Central memory CD8-positive, alpha-beta T cell (primary cell): Measurements from ENCODE around the gene ANKEF1.

Experiments used
- ATAC-seq: fragments of 150-1000 bp; cut with Tn5 transposase; replicated peaks from 2 replicates; pipeline ENCODE4 v1.10.0; 2022; ENCODE audit warnings: mild to moderate bottlenecking, moderate FRiP score, moderate number of reproducible peaks; ENCODE audit not compliant: poor library complexity, severe bottlenecking; ENCODE audit errors: extremely low read depth
- DNase-seq, 2 donors: peaks; one replicate each; pipeline ENCODE4 v3.0.0; 2021; ENCODE audit warnings: low spot score in 2 of 2
- H3K27ac Mint-ChIP-seq: one replicate; pipeline ENCODE4 v1.8.0; 2022; ENCODE audit warnings: low read depth, mild to moderate bottlenecking, moderate library complexity, mixed read lengths
- H3K27me3 Mint-ChIP-seq: one replicate; pipeline ENCODE4 v1.8.0; 2022; ENCODE audit warnings: mixed read lengths
- H3K36me3 Mint-ChIP-seq: one replicate; pipeline ENCODE4 v1.8.0; 2022; ENCODE audit warnings: mild to moderate bottlenecking, moderate library complexity, mixed read lengths; ENCODE audit not compliant: insufficient read depth
- H3K4me1 Mint-ChIP-seq: one replicate; pipeline ENCODE4 v1.8.0; 2022; ENCODE audit warnings: mixed read lengths
- H3K4me3 Mint-ChIP-seq: one replicate; pipeline ENCODE4 v1.8.0; 2022; ENCODE audit warnings: mild to moderate bottlenecking, moderate library complexity, mixed read lengths
- H3K9me3 Mint-ChIP-seq: one replicate; pipeline ENCODE4 v1.8.0; 2022; ENCODE audit warnings: mixed read lengths

The ANKEF1 gene

GRCh38 chr20:10076126-10077080 is 41.6 kb downstream of the ANKEF1 start:
- no peak for DNase-seq
- Mint-ChIP-seq H3K36me3 (no peaks in the 10 kb centered on the region), H3K4me3 (no peak overlapping the region), H3K27me3 (peaks cover 63% of the 10 kb centered on the region), H3K4me1 (no peaks in the 10 kb centered on the region), H3K27ac (no peak overlapping the region), H3K9me3 (no peaks in the 10 kb centered on the region)
- no peak for ATAC-seq

DNA sequence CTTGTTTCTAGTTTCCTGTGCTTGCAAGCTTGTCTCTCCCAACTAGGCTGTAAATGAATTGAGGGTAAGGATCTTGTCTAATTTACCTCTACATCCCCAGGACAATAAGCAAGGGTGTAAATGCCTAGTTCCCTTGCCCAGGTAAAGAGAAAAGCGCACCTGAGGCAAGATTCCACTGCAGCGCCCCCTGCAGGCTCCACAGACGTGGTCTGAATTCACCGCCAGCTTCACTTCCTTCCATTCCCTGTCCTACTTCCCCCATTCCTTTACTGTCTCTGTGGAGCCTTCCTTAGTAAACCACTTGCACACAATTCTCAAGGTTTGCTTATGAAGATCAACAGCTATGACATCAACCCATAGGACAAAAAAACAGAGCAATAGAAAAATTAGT is 42.3 kb downstream of the ANKEF1 start:
- Mint-ChIP-seq H3K4me3 (no peak overlapping the region), H3K4me1 (no peaks in the 10 kb centered on the region), H3K9me3 (no peaks in the 10 kb centered on the region), H3K27me3 (peaks cover 62% of the 10 kb centered on the region), H3K36me3 (no peaks in the 10 kb centered on the region), H3K27ac (no peak overlapping the region)
- DNase-seq, result no peak
- no peak for ATAC-seq

DNA sequence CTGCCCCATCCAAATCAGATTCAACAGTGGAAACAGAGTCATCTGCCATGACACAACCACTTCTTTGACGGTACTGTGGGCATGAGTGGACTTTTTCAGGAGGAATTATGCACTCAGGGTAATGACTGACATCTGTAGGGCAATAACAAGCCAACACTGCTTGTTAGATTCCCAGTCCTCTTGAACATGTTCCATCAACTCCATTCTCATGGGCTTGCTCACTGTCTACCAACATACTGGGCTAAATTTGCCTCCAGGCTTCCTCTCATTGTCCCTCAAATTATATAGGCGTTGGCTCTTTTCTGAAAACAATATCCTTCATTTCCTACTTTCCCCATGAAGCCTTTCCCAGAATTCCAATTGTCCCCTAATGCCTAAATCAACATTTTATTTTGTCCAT is 43.1 kb downstream of the ANKEF1 start:
- Mint-ChIP-seq H3K27ac (no peak overlapping the region), H3K36me3 (no peaks in the 10 kb centered on the region), H3K4me3 (no peak overlapping the region), H3K4me1 (no peaks in the 10 kb centered on the region), H3K27me3 (peaks cover 54% of the 10 kb centered on the region), H3K9me3 (no peaks in the 10 kb centered on the region)
- ATAC-seq (no peak), DNase-seq (no peak)

- H3K4me1 Mint-ChIP-seq, result no peaks in the 10 kb centered on the region
- no peak for ATAC-seq
- peaks cover 49% of the 10 kb centered on the region for H3K27me3 Mint-ChIP-seq
- H3K27ac Mint-ChIP-seq, result no peak overlapping the region
- H3K9me3 Mint-ChIP-seq, result no peaks in the 10 kb centered on the region
- H3K36me3 Mint-ChIP-seq, result no peaks in the 10 kb centered on the region
- no peak for DNase-seq
- H3K4me3 Mint-ChIP-seq, result no peak overlapping the region
Observed at GRCh38 chr20:10078403-10078802, 43.6 kb downstream of the ANKEF1 start.

GRCh38 chr20:10079964-10080363 is 45.2 kb downstream of the ANKEF1 start:
- Mint-ChIP-seq H3K36me3 (no peaks in the 10 kb centered on the region), H3K27me3 (peaks cover 33% of the 10 kb centered on the region), H3K4me3 (no peak overlapping the region), H3K27ac (no peak overlapping the region), H3K4me1 (no peaks in the 10 kb centered on the region), H3K9me3 (no peaks in the 10 kb centered on the region)
- ATAC-seq, result no peak
- no peak for DNase-seq

DNA sequence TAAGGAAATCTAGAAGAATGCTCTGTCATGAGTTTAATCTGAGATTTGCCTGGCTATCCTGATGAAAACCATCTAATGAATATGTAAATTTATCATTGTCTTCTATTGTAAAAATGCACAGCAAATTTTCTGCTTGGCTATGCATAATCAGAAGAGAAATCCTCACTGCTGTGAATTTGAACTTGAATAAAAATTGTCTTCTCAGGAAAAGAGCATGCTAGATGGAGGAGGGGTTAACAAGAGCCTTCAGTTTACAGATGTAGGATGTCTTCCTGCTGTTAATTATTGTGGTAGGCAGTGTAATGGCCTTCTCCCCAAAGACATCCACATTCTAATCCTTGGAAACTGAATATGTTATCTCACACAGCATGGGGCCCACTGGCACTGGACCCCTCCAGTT is 45.8 kb downstream of the ANKEF1 start:
- Mint-ChIP-seq H3K36me3 (no peaks in the 10 kb centered on the region), H3K4me3 (no peak overlapping the region), H3K27ac (no peak overlapping the region), H3K9me3 (no peaks in the 10 kb centered on the region), H3K27me3 (peaks cover 27% of the 10 kb centered on the region), H3K4me1 (no peaks in the 10 kb centered on the region)
- DNase-seq (no peak), ATAC-seq (no peak)

DNA sequence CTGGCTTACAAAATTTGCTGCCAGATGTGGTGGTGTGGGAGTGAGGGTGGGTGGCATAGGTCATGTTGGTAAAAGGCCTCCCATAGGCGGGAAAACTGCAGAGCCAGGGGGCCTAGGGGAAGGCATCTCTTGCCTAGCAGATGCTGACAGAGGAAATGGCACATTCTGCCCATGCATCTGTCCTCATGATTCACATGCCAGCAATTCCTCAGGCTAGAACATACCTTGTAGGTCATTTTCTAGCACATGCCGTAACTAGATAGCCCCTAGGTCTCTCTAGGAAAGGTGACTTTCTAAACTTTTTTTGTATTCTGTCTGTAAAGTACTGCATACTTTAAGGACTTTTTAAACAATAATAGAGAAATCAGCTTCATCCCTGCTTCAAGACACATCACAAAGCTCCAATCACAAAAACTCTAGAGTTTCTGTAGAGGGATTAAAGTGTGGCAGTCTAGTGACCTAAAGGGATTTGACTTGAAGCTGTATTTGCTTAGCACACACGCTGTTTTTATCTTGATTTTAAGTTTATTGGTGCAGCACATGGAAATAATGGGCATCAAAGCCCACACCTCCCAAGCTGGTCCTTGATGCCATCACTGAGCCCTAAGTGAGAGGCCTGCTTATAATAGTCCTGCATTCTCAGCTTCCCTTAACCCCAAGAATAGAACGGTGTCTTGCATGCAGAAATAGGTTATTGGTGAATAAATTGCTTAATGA is 55.2 kb downstream of the ANKEF1 start:
- no peaks in the 10 kb centered on the region for H3K9me3 Mint-ChIP-seq
- H3K27ac Mint-ChIP-seq, result no peak overlapping the region
- H3K4me3 Mint-ChIP-seq, result no peak overlapping the region
- no peak for DNase-seq
- no peaks in the 10 kb centered on the region for H3K36me3 Mint-ChIP-seq
- no peaks in the 10 kb centered on the region for H3K4me1 Mint-ChIP-seq
- peaks cover 13% of the 10 kb centered on the region for H3K27me3 Mint-ChIP-seq
- ATAC-seq, result no peak

DNA sequence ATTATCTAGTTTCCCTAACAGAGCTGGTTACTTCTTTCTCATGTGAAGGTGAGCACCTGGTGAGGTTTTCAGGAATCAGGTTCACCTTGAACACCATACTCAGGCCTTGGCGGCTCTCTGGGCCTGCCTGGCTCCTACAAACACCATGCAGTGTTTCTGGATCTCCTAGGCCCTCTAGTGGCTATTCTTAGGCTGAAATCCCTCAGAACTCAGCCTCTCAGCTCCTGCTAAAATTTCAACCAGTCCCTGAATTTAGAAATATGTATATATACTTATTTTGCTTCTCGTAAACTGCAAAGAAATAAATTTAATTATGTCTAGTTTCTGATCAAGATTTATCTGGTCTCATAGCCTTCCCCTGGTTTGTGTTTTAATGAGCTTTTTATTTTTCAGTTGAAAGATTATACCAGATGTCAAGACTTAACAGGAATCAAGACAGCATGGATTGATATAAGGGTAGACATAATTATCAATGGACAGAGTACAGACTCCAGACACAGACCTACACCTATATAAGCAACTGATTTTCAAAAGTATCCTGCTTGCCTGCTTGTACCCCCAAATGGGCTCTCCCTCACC is 55.9 kb downstream of the ANKEF1 start:
- Mint-ChIP-seq H3K27ac (no peak overlapping the region), H3K36me3 (no peaks in the 10 kb centered on the region), H3K27me3 (peaks cover 13% of the 10 kb centered on the region), H3K9me3 (no peaks in the 10 kb centered on the region), H3K4me3 (no peak overlapping the region), H3K4me1 (no peaks in the 10 kb centered on the region)
- ATAC-seq (no peak), DNase-seq (no peak)

- ATAC-seq (no peak), DNase-seq (no peak)
- peaks cover 25% of the 10 kb centered on the region for H3K27me3 Mint-ChIP-seq
- H3K4me3 Mint-ChIP-seq, result no peak overlapping the region
- no peaks in the 10 kb centered on the region for H3K9me3 Mint-ChIP-seq
- no peak overlapping the region for H3K27ac Mint-ChIP-seq
- H3K36me3 Mint-ChIP-seq, result no peaks in the 10 kb centered on the region
- H3K4me1 Mint-ChIP-seq, result no peaks in the 10 kb centered on the region
Observed at GRCh38 chr20:10093087-10093591, 58.4 kb downstream of the ANKEF1 start.

DNA sequence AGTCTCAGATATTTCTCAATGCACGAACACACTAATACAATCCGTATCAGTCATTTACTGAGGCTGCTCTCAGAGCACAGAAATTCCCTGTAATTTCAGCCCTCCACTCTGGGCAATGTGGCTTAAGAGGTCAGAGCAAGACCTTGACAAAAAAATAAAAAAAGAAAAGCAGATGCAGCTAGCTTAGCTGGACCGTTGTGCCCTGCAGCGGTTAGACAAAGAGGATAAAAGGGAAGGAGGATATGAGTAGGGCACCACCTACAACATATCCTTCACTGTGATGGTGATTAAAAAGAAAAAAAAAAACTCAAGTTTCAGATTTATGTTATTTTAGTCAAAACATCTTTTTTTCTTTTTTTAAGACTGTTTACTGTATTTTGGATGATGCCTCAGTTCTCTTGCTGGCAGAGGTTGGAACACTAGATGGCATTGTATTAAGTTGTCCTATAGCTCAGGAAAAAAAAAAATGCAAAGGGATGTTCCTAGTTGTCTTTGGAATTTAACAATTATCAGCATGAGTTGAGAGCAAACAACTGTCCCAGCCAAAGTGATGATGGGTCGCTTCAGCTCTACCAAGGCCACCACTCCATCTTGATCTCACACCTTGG is 59.9 kb downstream of the ANKEF1 start:
- peaks cover 33% of the 10 kb centered on the region for H3K27me3 Mint-ChIP-seq
- no peaks in the 10 kb centered on the region for H3K9me3 Mint-ChIP-seq
- no peaks in the 10 kb centered on the region for H3K4me1 Mint-ChIP-seq

GRCh38 chr20:10096790-10097189 is 62.0 kb downstream of the ANKEF1 start:
- Mint-ChIP-seq H3K4me3 (no peak overlapping the region), H3K36me3 (no peaks in the 10 kb centered on the region), H3K9me3 (no peaks in the 10 kb centered on the region), H3K27ac (no peak overlapping the region), H3K27me3 (peaks cover 38% of the 10 kb centered on the region), H3K4me1 (no peaks in the 10 kb centered on the region)
- ATAC-seq (no peak), DNase-seq (no peak)

More for the DNA sequence above, 59.9 kb downstream of the ANKEF1 start:
- no peaks in the 10 kb centered on the region for H3K36me3 Mint-ChIP-seq
- H3K27ac Mint-ChIP-seq, result no peak overlapping the region
- no peak overlapping the region for H3K4me3 Mint-ChIP-seq
- DNase-seq (no peak), ATAC-seq (no peak)

GRCh38 chr20:10105046-10105445 is 70.3 kb downstream of the ANKEF1 start:
- Mint-ChIP-seq H3K4me3 (no peak overlapping the region), H3K36me3 (no peaks in the 10 kb centered on the region), H3K4me1 (no peaks in the 10 kb centered on the region), H3K27ac (no peak overlapping the region), H3K9me3 (no peaks in the 10 kb centered on the region), H3K27me3 (peaks cover 12% of the 10 kb centered on the region)
- no peak for DNase-seq
- ATAC-seq, result no peak
